A673 (cell line): ENCODE results near the gene ZNF91. TPM values are rescaled to one million over a fixed set of nuclear protein-coding genes. Genes with fewer than 3 reads are reported as not detected.
"Not testable (repeated sequence)": the region's sequence is repeated elsewhere in the genome, so short reads cannot be mapped to it uniquely, and the experiment has no call there.

Experiments used
- BruUV-seq: library from RNA; stranded (reverse); fragments of 400-500 nt; replicated peaks from 2 replicates; lab custom pipeline; 2021; lab: Mats Ljungman, UMichigan
- CTCF ChIA-PET: fragments of 300-600 bp; sonication (Branson Sonifier 250); formaldehyde crosslinking; loops from one replicate; lab custom pipeline; 2022; ENCODE audit warnings: antibody characterized with exemption; lab: Charles Lee
- POLR2A ChIA-PET: fragments of 300-600 bp; sonication (Branson Sonifier 250); formaldehyde crosslinking; loops from one replicate; lab custom pipeline; 2022; ENCODE audit warnings: antibody characterized with exemption; ENCODE audit not compliant: low non-redundant PET; lab: Charles Lee
- DNase-seq: peaks from one replicate; pipeline ENCODE4 v3.0.0-alpha.2; 2015; ENCODE audit warnings: low spot score
- H3K27ac ChIP-seq: fragments of 200-600 bp; sonication (generic); 2 replicates; pipeline ENCODE4 v1.5.1; 2016; ENCODE audit warnings: mixed run types, low read depth, mild to moderate bottlenecking, mixed read lengths, antibody characterized with exemption, low read length; ENCODE audit not compliant: poor library complexity, severe bottlenecking
- H3K27me3 ChIP-seq: fragments of 200-600 bp; sonication (generic); replicated peaks from 2 replicates; pipeline ENCODE4 v1.6.1; 2017; ENCODE audit warnings: mixed run types, low read depth, mild to moderate bottlenecking, mixed read lengths, antibody characterized with exemption, low read length; ENCODE audit not compliant: insufficient read depth, poor library complexity
- H3K36me3 ChIP-seq: fragments of 200-600 bp; sonication (generic); 2 replicates; pipeline ENCODE4 v1.6.1; 2016; ENCODE audit warnings: mixed run types, mild to moderate bottlenecking, mixed read lengths, antibody characterized with exemption, low read length; ENCODE audit not compliant: insufficient read depth, poor library complexity, severe bottlenecking
- H3K4me1 ChIP-seq: fragments of 200-600 bp; sonication (generic); 2 replicates; pipeline ENCODE4 v1.6.1; 2017; ENCODE audit warnings: mixed run types, mild to moderate bottlenecking, mixed read lengths, antibody characterized with exemption, low read length; ENCODE audit not compliant: insufficient read depth, poor library complexity, severe bottlenecking
- H3K4me3 ChIP-seq: fragments of 200-600 bp; sonication (generic); 2 replicates; pipeline ENCODE4 v1.5.1; 2016; ENCODE audit warnings: low read depth, mixed run types, mild to moderate bottlenecking, mixed read lengths, low read length; ENCODE audit not compliant: poor library complexity, severe bottlenecking
- H3K9me3 ChIP-seq: fragments of 200-600 bp; sonication (generic); 2 replicates; pipeline ENCODE4 v1.6.1; 2016; ENCODE audit warnings: mixed run types, low read depth, mild to moderate bottlenecking, mixed read lengths, antibody characterized with exemption, low read length; ENCODE audit not compliant: poor library complexity, severe bottlenecking
- CTCF ChIP-seq: fragments of 300-800, 200-600 bp; sonication (generic); conservative IDR thresholded peaks from 2 replicates; pipeline ENCODE4 v1.5.1; 2017; ENCODE audit warnings: low read depth, mild to moderate bottlenecking, antibody characterized with exemption, low read length, moderate library complexity, mixed read lengths
- EZH2 ChIP-seq: fragments of 200-600 bp; sonication (generic); IDR thresholded peaks from 2 replicates; pipeline ENCODE4 v1.6.1; 2017; ENCODE audit warnings: borderline replicate concordance, low read depth, mild to moderate bottlenecking, mixed read lengths, antibody characterized with exemption, low read length; ENCODE audit not compliant: poor library complexity, severe bottlenecking
- intact Hi-C: fragments of 100-400 bp; cut with micrococcal nuclease; formaldehyde crosslinking; loops from one replicate; pipeline ENCODE4 v1.10.0; 2022; ENCODE audit not compliant: unreplicated experiment
- total RNA-seq: library from RNA; stranded (reverse); gene quantifications from 2 replicates; pipeline ENCODE4 v1.2.3, GENCODE V29; 2021

The ZNF91 gene
- total RNA-seq, 1 experiment from 2014 or later: 8.9 TPM

GRCh38 chr19:23305555-23305954, 89.7 kb downstream of the ZNF91 start:
- peaks cover 55% of the 10 kb centered on the region for H3K9me3 ChIP-seq
- TF ChIP-seq CTCF: no peak
- no peak for TF ChIP-seq EZH2
- no peaks in the 10 kb centered on the region for H3K36me3 ChIP-seq
- intact Hi-C loops: no loop called here
- H3K27ac ChIP-seq: no peak overlapping the region
- DNase-seq: no peak
- no peaks in the 10 kb centered on the region for H3K4me1 ChIP-seq
- ChIA-PET CTCF (no interaction called here), POLR2A (no interaction called here)
- H3K27me3 ChIP-seq: no peaks in the 10 kb centered on the region
- BruUV-seq: no TSS peak
- H3K4me3 ChIP-seq: no peak overlapping the region

- intact Hi-C loops: no loop called here
- POLR2A ChIA-PET: interaction anchor here (0.7 kb wide), 1 partner anchor 937 kb away, joined by 3 read pairs; no protein-coding TSS in a partner anchor
- Histone ChIP-seq H3K4me1 (no peaks in the 10 kb centered on the region), H3K27ac (no peak overlapping the region), H3K27me3 (no peaks in the 10 kb centered on the region), H3K9me3 (peaks cover 55% of the 10 kb centered on the region), H3K4me3 (no peak overlapping the region), H3K36me3 (no peaks in the 10 kb centered on the region)
- CTCF ChIA-PET: no interaction called here
- no TSS peak for BruUV-seq
- DNase-seq: no peak
- TF ChIP-seq CTCF (no peak), EZH2 (no peak)
These were observed 91.0 kb downstream of the ZNF91 start for GRCh38 chr19:23304238-23304637.

- Histone ChIP-seq H3K9me3 (peaks cover 6% of the 10 kb centered on the region), H3K4me3 (no peak overlapping the region), H3K36me3 (no peaks in the 10 kb centered on the region), H3K27me3 (no peaks in the 10 kb centered on the region), H3K27ac (no peak overlapping the region), H3K4me1 (no peaks in the 10 kb centered on the region)
- no peak for DNase-seq
- POLR2A ChIA-PET: no interaction called here
- intact Hi-C loops: no loop called here
- BruUV-seq: no TSS peak
- TF ChIP-seq EZH2: no peak
- CTCF ChIA-PET: no interaction called here
These were observed 101.1 kb downstream of the ZNF91 start for GRCh38 chr19:23294141-23294540.

- H3K27me3 ChIP-seq, H3K27ac ChIP-seq, H3K36me3 ChIP-seq, H3K9me3 ChIP-seq, BruUV-seq, intact Hi-C loops, POLR2A ChIA-PET, H3K4me3 ChIP-seq, DNase-seq, H3K4me1 ChIP-seq, CTCF ChIA-PET: not testable (repeated sequence)
These were observed 105.3 kb downstream of the ZNF91 start for GRCh38 chr19:23289966-23290365.

Other genes starting within 250 kb of the ZNF91 start
- 19.0 and 21.0 TPM in 2 replicates for gene ZNF724, start 145.1 kb downstream of the ZNF91 start, total RNA-seq